Caco-2 (cell line): Measurements from ENCODE around the gene KLHL29. TPM values are rescaled to one million over a fixed set of nuclear protein-coding genes. Genes with fewer than 3 reads are reported as not detected.

Source experiments
- BruUV-seq: library from RNA; stranded (reverse); fragments of 400-500 nt; replicated peaks from 2 replicates; lab custom pipeline; 2021; lab: Mats Ljungman, UMichigan
- CTCF ChIA-PET: fragments of 300-600 bp; sonication (Branson Sonifier 250); formaldehyde crosslinking; loops from one replicate; lab custom pipeline; 2022; ENCODE audit warnings: antibody characterized with exemption; lab: Charles Lee
- POLR2A ChIA-PET: fragments of 300-600 bp; sonication (Branson Sonifier 250); formaldehyde crosslinking; loops from one replicate; lab custom pipeline; 2022; ENCODE audit warnings: antibody characterized with exemption; lab: Charles Lee
- DNase-seq, 2 experiments: peaks; one replicate each; pipeline versions ENCODE4 v3.0.0 to v3.0.0-alpha.2; 2020 to 2022
- H3K27me3 ChIP-seq: replicated peaks from 2 replicates; pipeline ENCODE4 v1.6.0; 2011; ENCODE audit warnings: low read length; ENCODE audit not compliant: control insufficient read depth, insufficient read depth
- H3K36me3 ChIP-seq: 2 replicates; pipeline ENCODE4 v1.5.1; 2011; ENCODE audit warnings: low read length; ENCODE audit not compliant: control insufficient read depth, insufficient read depth
- H3K4me1 ChIP-seq: fragments of 250-450 bp; sonication (Bioruptor Pico); 2 replicates; pipeline ENCODE4 v1.5.1; 2020; ENCODE audit warnings: mild to moderate bottlenecking
- H3K4me3 ChIP-seq: 2 replicates; pipeline ENCODE4 v1.5.1; 2011; ENCODE audit warnings: low read depth, mild to moderate bottlenecking, control low read depth, low read length
- H3K9me3 ChIP-seq: fragments of 250-450 bp; sonication (Bioruptor Pico); 2 replicates; pipeline ENCODE4 v1.5.1; 2020; ENCODE audit warnings: mild to moderate bottlenecking, moderate library complexity
- H3K27ac Mint-ChIP-seq: one replicate; pipeline ENCODE4 v1.8.0; 2022; ENCODE audit warnings: mixed read lengths; ENCODE audit not compliant: unreplicated experiment
- H3K27me3 Mint-ChIP-seq: one replicate; pipeline ENCODE4 v1.8.0; 2022; ENCODE audit warnings: mixed read lengths; ENCODE audit not compliant: insufficient read depth, unreplicated experiment
- H3K36me3 Mint-ChIP-seq: one replicate; pipeline ENCODE4 v1.8.0; 2022; ENCODE audit warnings: mild to moderate bottlenecking, mixed read lengths; ENCODE audit not compliant: insufficient read depth, unreplicated experiment
- H3K4me1 Mint-ChIP-seq: one replicate; pipeline ENCODE4 v1.8.0; 2022; ENCODE audit warnings: low read depth, mixed read lengths; ENCODE audit not compliant: unreplicated experiment
- H3K4me3 Mint-ChIP-seq: one replicate; pipeline ENCODE4 v1.8.0; 2022; ENCODE audit warnings: mild to moderate bottlenecking, moderate library complexity, mixed read lengths; ENCODE audit not compliant: unreplicated experiment
- H3K9me3 Mint-ChIP-seq: one replicate; pipeline ENCODE4 v1.8.0; 2022; ENCODE audit warnings: mixed read lengths; ENCODE audit not compliant: unreplicated experiment
- CTCF ChIP-seq, 2 experiments: fragments of 200-600 bp in 1 of 2; IDR thresholded peaks; 1 replicate in 1 of 2; 2 replicates in 1 of 2; pipeline versions ENCODE4 v1.5.1 to v1.8.0; 2011 to 2022; ENCODE audit warnings: antibody characterized with exemption in 1 of 2, control low read depth in 1 of 2, inconsistent platforms in 1 of 2, low read depth in 1 of 2, low read length in 1 of 2, mild to moderate bottlenecking in 1 of 2, moderate library complexity in 1 of 2; ENCODE audit not compliant: insufficient read depth in 1 of 2, severe bottlenecking in 1 of 2, unreplicated experiment in 1 of 2
- intact Hi-C: fragments of 100-400 bp; cut with micrococcal nuclease; formaldehyde crosslinking; loops from one replicate; pipeline ENCODE4 v1.10.0; 2022; ENCODE audit not compliant: unreplicated experiment
- total RNA-seq: library from RNA; stranded (reverse); gene quantifications from 2 replicates; pipeline ENCODE4 v1.2.3, GENCODE V29; 2022

The KLHL29 gene
- total RNA-seq, 1 experiment from 2014 or later = 0.61 TPM

GRCh38 chr2:23506531-23507266, 121.7 kb downstream of the KLHL29 start:
- Mint-ChIP-seq H3K4me3 (no peak overlapping the region), H3K4me1 (no peaks in the 10 kb centered on the region), H3K36me3 (no peaks in the 10 kb centered on the region), H3K9me3 (no peaks in the 10 kb centered on the region), H3K27me3 (no peaks in the 10 kb centered on the region), H3K27ac (no peak overlapping the region)
- ChIA-PET CTCF (no interaction called here), POLR2A (no interaction called here)
- Histone ChIP-seq H3K4me1 (no peaks in the 10 kb centered on the region; the same call in 1 of the 2 replicates), H3K9me3 (no peaks in the 10 kb centered on the region), H3K4me3 (no peak overlapping the region), H3K36me3 (no peaks in the 10 kb centered on the region), H3K27me3 (no peaks in the 10 kb centered on the region)
- intact Hi-C loops = no loop called here
- no peak for TF ChIP-seq CTCF (IDR thresholded peaks at IDR 0.05; ENCODE audit: insufficient read depth in 1 of 2, low read depth in 1 of 2, low read length in 1 of 2, severe bottlenecking in 1 of 2, unreplicated experiment in 1 of 2)
- BruUV-seq = no TSS peak
- no peak for DNase-seq

DNA sequence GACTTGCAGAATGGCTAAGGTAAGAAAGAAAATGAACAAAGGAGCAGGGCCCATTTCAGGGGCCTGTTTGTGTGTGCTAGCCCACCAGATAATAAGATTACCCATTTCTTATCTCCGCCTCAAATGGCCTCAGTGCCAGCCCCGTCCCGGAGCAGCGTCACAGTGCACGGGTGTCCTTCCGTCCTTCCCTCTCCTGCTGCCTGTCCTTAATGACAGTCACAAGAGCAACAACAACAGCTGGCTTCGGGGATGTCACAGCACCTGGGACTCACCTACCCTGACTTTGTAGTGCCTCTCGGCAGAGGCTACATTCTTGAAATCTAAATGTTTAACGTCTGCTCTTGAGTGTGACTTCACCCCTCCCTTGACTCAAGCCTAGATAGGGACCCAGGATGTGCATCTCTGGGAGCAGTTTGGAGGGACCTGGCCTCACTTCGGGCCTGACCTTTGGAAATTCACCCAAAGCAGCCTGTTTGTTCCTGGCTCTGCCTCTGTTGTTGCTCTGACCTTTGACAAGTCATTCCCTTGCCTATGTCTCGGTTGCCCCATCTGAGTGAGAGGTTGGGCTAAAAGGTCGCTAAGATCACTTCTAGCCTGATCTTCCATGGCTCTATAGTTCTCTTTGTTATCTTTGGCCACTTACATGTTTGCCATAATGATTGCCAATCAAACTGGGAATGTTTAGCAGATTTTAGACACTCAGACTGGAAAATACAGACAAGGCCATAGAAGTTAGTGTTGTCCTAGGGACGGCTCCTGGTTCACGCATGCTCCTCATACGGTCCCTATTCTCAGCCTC, 122.5 kb downstream of the KLHL29 start:
- Mint-ChIP-seq H3K4me3 (no peak overlapping the region), H3K27ac (no peak overlapping the region), H3K27me3 (no peaks in the 10 kb centered on the region), H3K36me3 (no peaks in the 10 kb centered on the region), H3K4me1 (no peaks in the 10 kb centered on the region), H3K9me3 (no peaks in the 10 kb centered on the region)
- Histone ChIP-seq H3K36me3 (no peaks in the 10 kb centered on the region), H3K4me3 (no peak overlapping the region), H3K27me3 (no peaks in the 10 kb centered on the region), H3K9me3 (no peaks in the 10 kb centered on the region), H3K4me1 (no peaks in the 10 kb centered on the region; the same call in 1 of the 2 replicates)
- ChIA-PET CTCF (no interaction called here), POLR2A (no interaction called here)
- no peak for TF ChIP-seq CTCF (IDR thresholded peaks at IDR 0.05; ENCODE audit: insufficient read depth in 1 of 2, low read depth in 1 of 2, low read length in 1 of 2, severe bottlenecking in 1 of 2, unreplicated experiment in 1 of 2)
- no TSS peak for BruUV-seq
- DNase-seq = no peak
- intact Hi-C loops = no loop called here

DNA sequence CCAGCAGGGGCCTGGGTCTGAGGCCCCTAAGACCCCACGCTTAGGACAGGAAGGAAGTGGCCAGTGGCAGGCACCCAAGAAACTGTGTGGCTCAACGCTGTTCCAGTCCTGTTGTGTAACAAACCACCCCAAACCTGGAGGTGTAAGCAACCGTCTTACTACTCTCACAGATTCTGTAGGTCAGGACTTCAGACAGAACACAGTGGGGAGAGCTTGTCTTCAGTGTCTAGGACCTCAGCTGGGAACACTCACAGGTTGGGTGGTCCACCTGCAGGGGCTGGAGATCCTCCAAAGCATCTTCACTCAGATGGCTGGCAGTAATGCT, 123.0 kb downstream of the KLHL29 start:
- intact Hi-C loops = no loop called here
- Histone ChIP-seq H3K27me3 (no peaks in the 10 kb centered on the region), H3K4me3 (no peak overlapping the region), H3K4me1 (no peaks in the 10 kb centered on the region; the same call in 1 of the 2 replicates), H3K36me3 (no peaks in the 10 kb centered on the region), H3K9me3 (no peaks in the 10 kb centered on the region)
- POLR2A ChIA-PET = no interaction called here
- no peak for TF ChIP-seq CTCF (IDR thresholded peaks at IDR 0.05; ENCODE audit: insufficient read depth in 1 of 2, low read depth in 1 of 2, low read length in 1 of 2, severe bottlenecking in 1 of 2, unreplicated experiment in 1 of 2)
- Mint-ChIP-seq H3K9me3 (no peaks in the 10 kb centered on the region), H3K27ac (no peak overlapping the region), H3K4me3 (no peak overlapping the region), H3K27me3 (no peaks in the 10 kb centered on the region), H3K36me3 (no peaks in the 10 kb centered on the region), H3K4me1 (no peaks in the 10 kb centered on the region)
- CTCF ChIA-PET = no interaction called here
- DNase-seq = no peak
- BruUV-seq = no TSS peak
